ENCODE results near the gene CAMK4.

Gene CAMK4

GRCh38 chr5:111432883-111433536 lies 208.8 kb downstream of the CAMK4 start:
- Histone ChIP-seq H3K4me3 (ENCODE audit: low read length) (no peak overlapping the region), H3K9me3 (ENCODE audit: control insufficient read depth, insufficient read depth, low read length) (no peaks in the 10 kb centered on the region), H3K27ac (ENCODE audit: low read depth, low read length) (no peak overlapping the region), H3K4me2 (ENCODE audit: low read length) (no peak overlapping the region), H3K4me1 (ENCODE audit: control insufficient read depth, low read length) (no peaks in the 10 kb centered on the region), H3K79me2 (ENCODE audit: control insufficient read depth, low read length) (no peaks in the 10 kb centered on the region), H3K27me3 (ENCODE audit: control insufficient read depth, low read length) (no peaks in the 10 kb centered on the region), H3F3A (ENCODE audit: control insufficient read depth, insufficient read depth) (no peaks in the 10 kb centered on the region), H3K36me3 (ENCODE audit: control insufficient read depth, low read length) (no peaks in the 10 kb centered on the region), H4K20me1 (ENCODE audit: control insufficient read depth, insufficient read depth, low read depth, low read length) (no peaks in the 10 kb centered on the region), H3K9me2 (replicated peaks; ENCODE audit: control insufficient read depth, low read length) (no peaks in the 10 kb centered on the region)
- TF ChIP-seq, protein P1, sequence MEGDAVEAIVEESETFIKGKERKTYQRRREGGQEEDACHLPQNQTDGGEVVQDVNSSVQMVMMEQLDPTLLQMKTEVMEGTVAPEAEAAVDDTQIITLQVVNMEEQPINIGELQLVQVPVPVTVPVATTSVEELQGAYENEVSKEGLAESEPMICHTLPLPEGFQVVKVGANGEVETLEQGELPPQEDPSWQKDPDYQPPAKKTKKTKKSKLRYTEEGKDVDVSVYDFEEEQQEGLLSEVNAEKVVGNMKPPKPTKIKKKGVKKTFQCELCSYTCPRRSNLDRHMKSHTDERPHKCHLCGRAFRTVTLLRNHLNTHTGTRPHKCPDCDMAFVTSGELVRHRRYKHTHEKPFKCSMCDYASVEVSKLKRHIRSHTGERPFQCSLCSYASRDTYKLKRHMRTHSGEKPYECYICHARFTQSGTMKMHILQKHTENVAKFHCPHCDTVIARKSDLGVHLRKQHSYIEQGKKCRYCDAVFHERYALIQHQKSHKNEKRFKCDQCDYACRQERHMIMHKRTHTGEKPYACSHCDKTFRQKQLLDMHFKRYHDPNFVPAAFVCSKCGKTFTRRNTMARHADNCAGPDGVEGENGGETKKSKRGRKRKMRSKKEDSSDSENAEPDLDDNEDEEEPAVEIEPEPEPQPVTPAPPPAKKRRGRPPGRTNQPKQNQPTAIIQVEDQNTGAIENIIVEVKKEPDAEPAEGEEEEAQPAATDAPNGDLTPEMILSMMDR (IDR thresholded peaks at IDR 0.05; ENCODE audit: low read depth, low read length, poor library complexity, severe bottlenecking) = no peak
- TF ChIP-seq EZH2phosphoT487 (IDR thresholded peaks at IDR 0.05; ENCODE audit: borderline replicate concordance, low read length) = no peak

DNA sequence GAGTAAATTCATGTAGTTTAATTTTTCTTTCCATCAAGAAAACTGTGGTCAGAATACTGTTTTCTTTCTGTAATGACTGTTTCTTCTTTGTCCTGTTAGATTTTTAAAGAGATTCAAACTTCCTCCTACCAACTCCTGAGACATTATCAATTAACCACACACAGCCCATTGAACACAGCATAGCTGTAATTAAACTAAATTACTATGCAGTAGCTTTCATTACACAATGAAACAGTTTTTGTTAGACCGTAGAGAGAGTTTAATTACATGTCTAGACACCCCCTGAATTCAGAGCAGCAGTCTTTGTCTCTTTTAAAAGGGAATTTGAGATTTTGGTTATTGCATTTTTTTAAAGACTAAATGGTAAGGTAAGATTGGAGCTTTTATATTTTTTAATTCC lies 210.6 kb downstream of the CAMK4 start:
- no peaks in the 10 kb centered on the region for H3K9me3 ChIP-seq (ENCODE audit: control insufficient read depth, insufficient read depth, low read length)
- no peaks in the 10 kb centered on the region for H3F3A ChIP-seq (ENCODE audit: control insufficient read depth, insufficient read depth)
- H3K4me2 ChIP-seq (ENCODE audit: low read length) = no peak overlapping the region
- no peaks in the 10 kb centered on the region for H3K36me3 ChIP-seq (ENCODE audit: control insufficient read depth, low read length)
- H3K27ac ChIP-seq (ENCODE audit: low read depth, low read length) = no peak overlapping the region
- H3K27me3 ChIP-seq (ENCODE audit: control insufficient read depth, low read length) = no peaks in the 10 kb centered on the region
- H3K79me2 ChIP-seq (ENCODE audit: control insufficient read depth, low read length) = no peaks in the 10 kb centered on the region
- H4K20me1 ChIP-seq (ENCODE audit: control insufficient read depth, insufficient read depth, low read depth, low read length) = no peaks in the 10 kb centered on the region
- TF ChIP-seq EZH2phosphoT487 (IDR thresholded peaks at IDR 0.05; ENCODE audit: borderline replicate concordance, low read length) = no peak
- TF ChIP-seq, protein P1 (IDR thresholded peaks at IDR 0.05; ENCODE audit: low read depth, low read length, poor library complexity, severe bottlenecking) = no peak
- no peaks in the 10 kb centered on the region for H3K4me1 ChIP-seq (ENCODE audit: control insufficient read depth, low read length)
- no peaks in the 10 kb centered on the region for H3K9me2 ChIP-seq (replicated peaks; ENCODE audit: control insufficient read depth, low read length)
- no peak overlapping the region for H3K4me3 ChIP-seq (ENCODE audit: low read length)

- H3K27me3 ChIP-seq (ENCODE audit: control insufficient read depth, low read length) = no peaks in the 10 kb centered on the region
- TF ChIP-seq EZH2phosphoT487 (IDR thresholded peaks at IDR 0.05; ENCODE audit: borderline replicate concordance, low read length) = no peak
- TF ChIP-seq, protein P1 (IDR thresholded peaks at IDR 0.05; ENCODE audit: low read depth, low read length, poor library complexity, severe bottlenecking) = no peak
- H3K36me3 ChIP-seq (ENCODE audit: control insufficient read depth, low read length) = no peaks in the 10 kb centered on the region
Observed at GRCh38 chr5:111439473-111440075, 215.4 kb downstream of the CAMK4 start.

More at GRCh38 chr5:111439473-111440075, 215.4 kb downstream of the CAMK4 start:
- H3K27ac ChIP-seq (ENCODE audit: low read depth, low read length) = no peak overlapping the region
- no peaks in the 10 kb centered on the region for H3K79me2 ChIP-seq (ENCODE audit: control insufficient read depth, low read length)
- H3K4me2 ChIP-seq (ENCODE audit: low read length) = no peak overlapping the region
- H3K4me1 ChIP-seq (ENCODE audit: control insufficient read depth, low read length) = no peaks in the 10 kb centered on the region
- no peaks in the 10 kb centered on the region for H3K9me2 ChIP-seq (replicated peaks; ENCODE audit: control insufficient read depth, low read length)
- no peaks in the 10 kb centered on the region for H4K20me1 ChIP-seq (ENCODE audit: control insufficient read depth, insufficient read depth, low read depth, low read length)
- H3F3A ChIP-seq (ENCODE audit: control insufficient read depth, insufficient read depth) = no peaks in the 10 kb centered on the region
- no peak overlapping the region for H3K4me3 ChIP-seq (ENCODE audit: low read length)
- H3K9me3 ChIP-seq (ENCODE audit: control insufficient read depth, insufficient read depth, low read length) = no peaks in the 10 kb centered on the region
